ENCODE data around the gene GSN.

Gene GSN

DNA sequence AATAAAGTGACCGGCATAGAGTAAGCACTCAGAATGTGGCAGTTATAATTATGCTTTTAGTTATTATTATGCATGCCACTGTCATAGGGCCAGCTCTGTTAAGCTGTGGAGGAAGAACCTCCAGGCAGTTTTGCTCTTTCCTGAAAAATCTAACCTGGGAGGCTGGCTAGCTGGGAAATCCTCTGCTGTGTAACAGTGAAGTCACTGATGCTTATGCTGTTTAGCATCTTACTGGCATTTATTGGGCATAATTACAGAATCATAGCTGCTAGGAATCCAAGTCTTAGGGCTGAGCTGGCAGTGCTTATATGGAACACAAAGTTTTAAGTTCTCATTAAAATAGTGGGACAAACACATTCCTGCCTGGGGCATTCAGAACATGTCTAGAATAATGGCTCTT is 5.5 kb upstream of the GSN start:
- no peak overlapping the region for H3K27ac ChIP-seq (ENCODE audit: low read depth, low read length, poor library complexity, severe bottlenecking)
- H2AFZ ChIP-seq (ENCODE audit: low read length), result no peak overlapping the region
- no peaks in the 10 kb centered on the region for H3K9me3 ChIP-seq (ENCODE audit: low read length)

DNA sequence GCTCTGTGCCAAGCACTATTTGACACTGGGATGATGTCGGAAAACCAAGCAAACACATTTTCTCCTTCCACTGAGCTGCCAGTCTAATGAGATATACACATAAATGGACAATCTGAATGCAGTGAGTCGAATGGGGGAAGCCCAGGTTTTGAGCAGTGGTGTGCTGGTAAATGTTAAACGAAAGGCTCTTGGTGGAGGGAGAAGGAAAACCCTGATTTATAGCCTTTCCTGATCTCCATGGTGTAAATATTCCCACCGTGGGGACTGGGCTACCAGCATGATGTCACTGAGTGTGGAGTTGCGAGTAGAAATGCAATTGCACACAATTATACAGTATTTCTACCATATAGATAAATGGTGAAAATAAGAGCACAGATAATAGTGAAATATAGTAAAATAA is 5.0 kb upstream of the GSN start:
- Histone ChIP-seq H3K27me3 (ENCODE audit: insufficient read depth, low read length) (0 out of 2 replicates have a peak, but pooled peaks cover 6% of the 10 kb centered on the region), H3K4me3 (ENCODE audit: low read depth, low read length, poor library complexity, severe bottlenecking) (no peak overlapping the region), H3K4me1 (ENCODE audit: insufficient read depth, low read length, severe bottlenecking) (peaks cover 6% of the 10 kb centered on the region), H3K79me2 (ENCODE audit: insufficient read depth, low read length) (no peaks in the 10 kb centered on the region), H3K9me3 (ENCODE audit: low read length) (no peaks in the 10 kb centered on the region), H3K4me2 (ENCODE audit: low read length) (no peak overlapping the region), H2AFZ (ENCODE audit: low read length) (no peak overlapping the region), H4K20me1 (ENCODE audit: insufficient read depth, low read length) (no peaks in the 10 kb centered on the region), H3K9me2 (ENCODE audit: low read depth, low read length) (no peaks in the 10 kb centered on the region), H3K36me3 (ENCODE audit: insufficient read depth, low read length) (no peaks in the 10 kb centered on the region), H3F3A (ENCODE audit: insufficient read depth, low read length) (no peaks in the 10 kb centered on the region), H3K27ac (ENCODE audit: low read depth, low read length, poor library complexity, severe bottlenecking) (no peak overlapping the region), H3K9ac (ENCODE audit: low read length) (no peak overlapping the region)
- no peak for TF ChIP-seq EZH2 (IDR thresholded peaks at IDR 0.05; ENCODE audit: borderline replicate concordance, low read length)
- TF ChIP-seq, protein P1, sequence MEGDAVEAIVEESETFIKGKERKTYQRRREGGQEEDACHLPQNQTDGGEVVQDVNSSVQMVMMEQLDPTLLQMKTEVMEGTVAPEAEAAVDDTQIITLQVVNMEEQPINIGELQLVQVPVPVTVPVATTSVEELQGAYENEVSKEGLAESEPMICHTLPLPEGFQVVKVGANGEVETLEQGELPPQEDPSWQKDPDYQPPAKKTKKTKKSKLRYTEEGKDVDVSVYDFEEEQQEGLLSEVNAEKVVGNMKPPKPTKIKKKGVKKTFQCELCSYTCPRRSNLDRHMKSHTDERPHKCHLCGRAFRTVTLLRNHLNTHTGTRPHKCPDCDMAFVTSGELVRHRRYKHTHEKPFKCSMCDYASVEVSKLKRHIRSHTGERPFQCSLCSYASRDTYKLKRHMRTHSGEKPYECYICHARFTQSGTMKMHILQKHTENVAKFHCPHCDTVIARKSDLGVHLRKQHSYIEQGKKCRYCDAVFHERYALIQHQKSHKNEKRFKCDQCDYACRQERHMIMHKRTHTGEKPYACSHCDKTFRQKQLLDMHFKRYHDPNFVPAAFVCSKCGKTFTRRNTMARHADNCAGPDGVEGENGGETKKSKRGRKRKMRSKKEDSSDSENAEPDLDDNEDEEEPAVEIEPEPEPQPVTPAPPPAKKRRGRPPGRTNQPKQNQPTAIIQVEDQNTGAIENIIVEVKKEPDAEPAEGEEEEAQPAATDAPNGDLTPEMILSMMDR (IDR thresholded peaks at IDR 0.05; ENCODE audit: low read length), result no peak

More for the DNA sequence above, 5.5 kb upstream of the GSN start:
- 0 out of 2 replicates have a peak, but pooled peaks cover 6% of the 10 kb centered on the region for H3K27me3 ChIP-seq (ENCODE audit: insufficient read depth, low read length)
- H3K4me2 ChIP-seq (ENCODE audit: low read length), result no peak overlapping the region
- H3K36me3 ChIP-seq (ENCODE audit: insufficient read depth, low read length), result no peaks in the 10 kb centered on the region
- H3K9me2 ChIP-seq (ENCODE audit: low read depth, low read length), result no peaks in the 10 kb centered on the region
- H4K20me1 ChIP-seq (ENCODE audit: insufficient read depth, low read length), result no peaks in the 10 kb centered on the region
- H3K4me1 ChIP-seq (ENCODE audit: insufficient read depth, low read length, severe bottlenecking), result peaks cover 2% of the 10 kb centered on the region
- no peaks in the 10 kb centered on the region for H3K79me2 ChIP-seq (ENCODE audit: insufficient read depth, low read length)
- H3F3A ChIP-seq (ENCODE audit: insufficient read depth, low read length), result no peaks in the 10 kb centered on the region
- H3K4me3 ChIP-seq (ENCODE audit: low read depth, low read length, poor library complexity, severe bottlenecking), result no peak overlapping the region
- H3K9ac ChIP-seq (ENCODE audit: low read length), result no peak overlapping the region
- no peak for TF ChIP-seq EZH2 (IDR thresholded peaks at IDR 0.05; ENCODE audit: borderline replicate concordance, low read length)
- TF ChIP-seq, protein P1 (IDR thresholded peaks at IDR 0.05; ENCODE audit: low read length), result no peak

DNA sequence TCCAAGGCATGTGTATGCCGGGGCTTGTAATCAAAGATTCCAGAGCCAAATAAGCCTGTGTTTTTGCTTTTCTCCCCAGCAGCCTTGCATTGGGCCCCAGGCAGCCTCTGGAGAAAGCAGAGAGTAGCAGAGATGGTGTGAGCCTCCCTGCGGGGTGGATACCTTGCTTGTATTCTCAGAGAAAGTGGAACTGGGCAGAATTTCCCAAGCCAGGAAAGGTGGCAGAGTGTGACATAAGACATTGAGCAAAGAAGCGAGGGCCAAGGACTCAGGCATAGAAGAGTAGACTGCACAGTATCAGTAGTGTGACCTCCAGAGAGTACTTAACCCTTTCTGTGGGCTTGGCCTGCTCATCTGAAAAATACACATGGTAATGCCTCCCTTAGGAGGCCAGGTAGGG is 1.6 kb upstream of the GSN start:
- Histone ChIP-seq H3K9me3 (ENCODE audit: low read length) (no peaks in the 10 kb centered on the region), H3K4me1 (ENCODE audit: insufficient read depth, low read length, severe bottlenecking) (peaks cover 15% of the 10 kb centered on the region), H3K36me3 (ENCODE audit: insufficient read depth, low read length) (no peaks in the 10 kb centered on the region), H3F3A (ENCODE audit: insufficient read depth, low read length) (no peaks in the 10 kb centered on the region), H2AFZ (ENCODE audit: low read length) (no peak overlapping the region), H3K79me2 (ENCODE audit: insufficient read depth, low read length) (no peaks in the 10 kb centered on the region), H3K27ac (ENCODE audit: low read depth, low read length, poor library complexity, severe bottlenecking) (no peak overlapping the region), H4K20me1 (ENCODE audit: insufficient read depth, low read length) (no peaks in the 10 kb centered on the region), H3K9ac (ENCODE audit: low read length) (no peak overlapping the region), H3K27me3 (ENCODE audit: insufficient read depth, low read length) (peaks cover 6% of the 10 kb centered on the region; the same call in 1 of the 2 replicates), H3K9me2 (ENCODE audit: low read depth, low read length) (no peaks in the 10 kb centered on the region), H3K4me3 (ENCODE audit: low read depth, low read length, poor library complexity, severe bottlenecking) (no peak overlapping the region), H3K4me2 (ENCODE audit: low read length) (no peak overlapping the region)
- TF ChIP-seq EZH2 (IDR thresholded peaks at IDR 0.05; ENCODE audit: borderline replicate concordance, low read length), result no peak
- TF ChIP-seq, protein P1 (IDR thresholded peaks at IDR 0.05; ENCODE audit: low read length), result no peak

Data from OCI-LY1 (cell line).